Suppressor macrophage (primary cell): ENCODE results near the gene DNAJC16.
"Not testable (repeated sequence)": the region's sequence is repeated elsewhere in the genome, so short reads cannot be mapped to it uniquely, and the experiment has no call there.

Experiments
- DNase-seq, 4 experiments: peaks; one replicate each; pipeline ENCODE4 v3.0.0-alpha.2; 2020 to 2022
- total RNA-seq, 17 experiments: gene quantifications; one replicate each; lab custom pipeline; 2026; ENCODE audit warnings: mixed read lengths in 6 of 17, inconsistent platforms in 3 of 17; lab: John Stamatoyannopoulos, UW

The DNAJC16 gene
- 13.4 to 46.5 (median 31.2) reads per million in 17 experiments for total RNA-seq

DNA sequence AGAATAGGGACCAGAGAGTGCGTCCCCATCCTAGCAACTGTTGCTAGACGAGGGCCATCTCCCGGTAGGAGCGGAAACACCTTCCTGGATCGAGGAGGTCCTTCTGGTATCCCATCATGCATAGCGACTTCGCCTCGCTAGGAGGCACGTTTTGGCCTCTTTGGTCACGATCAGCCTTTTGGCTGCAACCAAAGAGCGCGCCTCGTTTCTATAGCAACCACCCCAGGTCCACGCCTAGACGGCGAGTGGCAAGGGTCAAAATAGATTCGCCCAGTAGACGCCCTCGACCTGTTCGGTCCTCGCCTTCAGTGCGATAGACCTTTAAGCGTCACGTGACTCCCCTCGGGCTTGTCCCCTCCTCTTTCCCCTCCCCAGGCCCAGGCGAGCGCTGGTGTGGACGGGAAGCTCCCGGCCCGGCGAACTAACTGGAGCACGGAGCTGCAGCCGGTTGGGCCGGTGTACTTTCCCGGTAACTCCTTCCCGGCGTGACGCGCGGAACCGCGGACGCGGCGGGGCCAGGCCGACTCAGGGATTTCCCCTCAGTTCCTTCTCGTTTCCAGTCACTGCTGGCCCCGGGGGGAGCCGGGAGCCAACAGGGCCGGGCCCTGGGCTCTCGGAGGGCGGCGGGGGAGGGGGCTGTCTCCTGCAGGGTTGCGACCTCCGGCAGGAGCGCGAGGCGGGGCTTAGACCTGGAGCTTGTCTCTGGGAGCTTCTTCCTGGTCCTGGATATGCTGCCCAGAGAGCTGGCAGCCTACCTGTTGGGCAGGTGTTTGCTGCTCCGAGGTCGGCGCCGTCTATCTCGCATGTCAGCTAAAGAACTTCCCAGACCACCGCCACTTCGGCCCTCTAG, at the start of gene DNAJC16:
TSS of gene DNAJC16 (plus strand) at position 359 of the 850 bp plus-strand sequence. CDS start 2,258 bp downstream, outside the sequence.
- peak; percentile 99 to 100 (median 100) for DNase-seq

DNA sequence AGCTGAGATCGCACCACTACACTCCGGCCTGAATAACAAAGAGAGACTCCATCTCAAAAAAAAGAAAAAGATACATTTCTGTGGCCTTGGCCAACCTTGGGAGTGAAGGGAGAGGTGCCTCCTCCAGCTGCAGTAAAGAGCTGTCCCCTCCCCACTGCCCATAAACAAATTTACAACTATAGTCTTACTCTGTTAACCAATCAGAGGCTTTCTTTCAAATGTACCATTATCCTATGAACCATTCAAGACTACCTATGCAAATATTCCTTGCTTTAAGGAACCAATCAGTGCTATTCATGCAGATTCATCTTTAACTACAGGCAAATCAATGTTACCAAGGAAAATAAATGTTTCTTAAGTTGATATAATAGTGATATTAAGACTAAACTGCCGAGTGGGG, 49.7 kb upstream of the DNAJC16 start:
- no peak for DNase-seq

- no peak for DNase-seq
These were observed 48.9 kb upstream of the DNAJC16 start for GRCh38 chr1:15477646-15478212.

DNA sequence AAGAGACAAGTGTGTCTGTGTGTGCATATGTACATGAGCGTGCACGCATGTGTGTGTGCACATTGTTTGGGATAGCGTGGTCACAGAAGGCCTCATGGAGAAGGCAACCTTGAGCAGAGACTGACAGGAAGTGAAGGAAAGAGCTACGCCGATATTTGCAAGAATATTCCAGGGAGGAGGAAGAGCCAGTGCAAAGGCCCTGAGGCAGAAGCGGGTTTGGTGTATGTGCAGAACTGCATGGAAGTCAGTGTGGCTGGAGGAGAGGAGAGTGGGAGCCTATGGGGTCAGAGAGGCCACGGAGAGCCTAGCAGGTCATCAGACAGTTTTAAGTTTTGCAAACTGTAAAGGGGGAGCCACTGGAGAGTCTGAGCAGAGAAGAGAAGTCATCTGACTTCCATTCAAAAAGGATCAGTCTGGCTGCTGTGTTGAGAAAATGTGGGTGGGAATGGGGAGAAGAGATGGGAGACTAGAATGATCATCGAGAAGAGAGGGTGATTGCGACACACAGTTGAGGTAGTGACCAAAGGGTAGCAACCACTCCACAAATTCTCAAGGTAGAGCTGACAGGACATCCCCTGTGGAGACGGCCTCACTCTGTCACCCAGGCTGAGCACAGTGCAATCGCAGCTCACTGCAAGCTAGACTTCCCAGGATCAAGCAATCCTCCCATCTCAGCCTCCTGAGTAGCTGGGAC, 46.8 kb upstream of the DNAJC16 start:
- no peak for DNase-seq

- DNase-seq, result not testable (repeated sequence)
These were observed 44.2 kb upstream of the DNAJC16 start for GRCh38 chr1:15482455-15482854.

DNA sequence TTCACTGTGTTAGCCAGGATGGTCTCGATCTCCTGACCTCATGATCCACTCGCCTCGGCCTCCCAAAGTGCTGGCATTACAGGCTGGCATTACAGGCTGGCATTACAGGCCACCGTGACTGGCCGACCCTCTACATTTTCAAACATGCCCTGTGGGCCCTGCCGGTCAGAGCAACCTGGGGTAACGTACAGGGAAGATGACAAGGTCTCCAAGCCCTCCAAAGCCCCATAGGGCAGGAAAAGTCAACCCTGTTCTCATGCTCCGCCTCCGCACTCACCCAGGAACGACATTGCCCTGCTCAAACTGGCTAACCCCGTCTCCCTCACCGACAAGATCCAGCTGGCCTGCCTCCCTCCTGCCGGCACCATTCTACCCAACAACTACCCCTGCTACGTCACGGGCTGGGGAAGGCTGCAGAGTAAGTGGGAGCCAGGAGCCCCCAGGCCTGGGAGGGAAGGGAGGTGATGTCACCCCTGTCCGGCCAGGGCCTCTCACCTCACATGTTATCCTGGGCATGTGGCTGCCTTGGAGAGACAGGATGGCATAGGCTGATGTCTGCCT, 43.6 kb upstream of the DNAJC16 start:
- not testable (repeated sequence) for DNase-seq

DNA sequence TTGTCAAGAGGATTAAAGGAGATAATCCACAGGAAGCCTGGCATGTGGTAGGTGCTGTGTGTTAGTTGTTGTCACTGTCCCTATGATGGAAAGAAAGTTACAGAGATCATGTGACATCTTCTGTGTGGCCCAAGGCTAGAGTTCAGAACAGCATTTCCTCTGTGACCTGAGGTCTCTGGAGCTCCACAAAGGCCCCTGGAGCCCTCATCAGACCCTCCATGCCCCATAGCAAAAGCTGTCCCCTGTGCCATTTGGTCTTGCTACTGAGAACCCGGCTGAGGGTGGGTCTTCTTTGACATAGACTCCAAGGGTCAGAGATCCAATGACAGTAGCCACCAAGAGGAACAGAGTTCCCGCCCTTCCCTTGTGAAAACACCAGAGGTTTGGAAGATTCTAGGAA, 42.7 kb upstream of the DNAJC16 start:
- no peak for DNase-seq

DNA sequence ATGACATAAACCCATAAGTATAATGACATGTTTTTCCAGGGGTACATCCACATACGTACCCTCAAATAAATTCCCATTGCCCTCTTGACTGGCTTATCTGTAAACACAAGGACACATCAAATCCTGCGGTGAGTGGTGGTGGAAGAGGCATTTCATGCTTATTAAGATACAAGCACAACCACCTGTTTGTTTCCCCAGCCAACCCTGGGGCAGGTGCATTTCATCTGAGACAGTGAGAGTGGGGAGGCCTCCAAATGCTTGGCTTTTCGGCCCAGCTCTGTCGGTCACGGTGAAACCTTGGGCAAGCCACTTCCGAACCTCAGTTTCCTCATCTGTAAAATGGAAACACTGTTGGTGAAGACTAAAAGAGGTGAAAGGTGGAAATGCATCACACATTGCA, 42.2 kb upstream of the DNAJC16 start:
- DNase-seq, result not testable (repeated sequence)

DNA sequence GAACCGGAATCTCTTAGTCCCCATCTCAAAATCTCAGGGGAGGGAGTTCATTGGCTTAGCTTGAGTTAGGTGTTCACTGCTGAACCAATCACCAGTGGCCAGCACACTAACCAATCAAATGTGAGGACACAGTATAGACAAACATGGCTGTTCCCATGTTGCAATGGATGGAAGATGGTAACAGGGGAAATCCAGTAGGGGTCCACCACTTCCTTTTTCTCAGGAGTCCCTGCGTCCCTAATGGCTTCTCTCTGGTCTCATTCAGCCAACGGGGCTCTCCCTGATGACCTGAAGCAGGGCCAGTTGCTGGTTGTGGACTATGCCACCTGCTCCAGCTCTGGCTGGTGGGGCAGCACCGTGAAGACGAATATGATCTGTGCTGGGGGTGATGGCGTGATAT, 41.0 kb upstream of the DNAJC16 start:
- DNase-seq, result no peak

GRCh38 chr1:15486844-15487610, 39.6 kb upstream of the DNAJC16 start:
- not testable (repeated sequence) for DNase-seq

DNA sequence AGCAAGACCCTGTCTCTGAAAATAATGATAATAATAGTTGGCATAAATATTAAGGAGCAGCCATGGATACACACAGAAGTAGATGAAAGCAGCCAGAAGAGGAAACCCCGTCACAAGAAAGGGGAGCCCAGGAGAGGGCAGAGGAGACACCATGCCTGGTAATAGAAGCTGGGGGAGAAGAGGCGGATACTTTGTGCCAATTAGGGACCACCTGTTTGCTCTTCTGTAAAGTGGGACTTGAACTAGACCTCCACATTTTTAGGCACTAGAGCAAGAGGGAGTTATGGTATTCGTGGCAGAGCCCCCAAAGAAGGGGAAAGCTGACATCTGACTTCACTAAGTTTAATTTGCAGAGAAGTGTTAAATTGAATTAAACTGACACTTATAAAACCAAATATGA, 38.3 kb upstream of the DNAJC16 start:
- DNase-seq, result no peak

- no peak for DNase-seq
These were observed 37.5 kb upstream of the DNAJC16 start for GRCh38 chr1:15489052-15489736.

GRCh38 chr1:15491010-15491409, 35.6 kb upstream of the DNAJC16 start:
- DNase-seq, result not testable (repeated sequence)

- no peak for DNase-seq
These were observed 34.1 kb upstream of the DNAJC16 start for GRCh38 chr1:15492596-15492995.

- no peak for DNase-seq
These were observed 32.7 kb upstream of the DNAJC16 start for GRCh38 chr1:15493869-15494390.

GRCh38 chr1:15500184-15501178, 26.2 kb upstream of the DNAJC16 start:
- no peak for DNase-seq

GRCh38 chr1:15501208-15502032, 25.2 kb upstream of the DNAJC16 start:
- peak; percentile 72 to 83 (median 76) for DNase-seq

DNA sequence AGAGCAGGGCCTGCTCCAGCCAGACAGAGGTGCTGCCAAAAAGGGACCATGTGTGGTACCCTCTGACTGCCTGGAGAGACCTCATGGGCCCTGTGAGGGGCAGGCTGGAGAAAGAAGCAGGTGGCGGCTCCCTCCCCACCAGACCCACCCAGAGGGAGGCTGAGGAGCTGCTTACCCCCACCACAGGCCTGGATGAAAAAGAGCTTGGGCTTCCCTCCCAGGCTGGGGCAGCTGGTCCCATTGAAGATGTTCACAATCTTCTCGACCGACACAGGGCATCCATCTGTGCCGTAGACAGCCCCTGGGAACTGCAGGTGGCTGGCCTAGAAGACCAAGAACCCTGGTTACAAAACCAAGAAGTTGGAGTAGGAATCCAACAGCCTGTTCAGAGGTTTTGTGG, 22.2 kb upstream of the DNAJC16 start:
- no peak for DNase-seq

DNA sequence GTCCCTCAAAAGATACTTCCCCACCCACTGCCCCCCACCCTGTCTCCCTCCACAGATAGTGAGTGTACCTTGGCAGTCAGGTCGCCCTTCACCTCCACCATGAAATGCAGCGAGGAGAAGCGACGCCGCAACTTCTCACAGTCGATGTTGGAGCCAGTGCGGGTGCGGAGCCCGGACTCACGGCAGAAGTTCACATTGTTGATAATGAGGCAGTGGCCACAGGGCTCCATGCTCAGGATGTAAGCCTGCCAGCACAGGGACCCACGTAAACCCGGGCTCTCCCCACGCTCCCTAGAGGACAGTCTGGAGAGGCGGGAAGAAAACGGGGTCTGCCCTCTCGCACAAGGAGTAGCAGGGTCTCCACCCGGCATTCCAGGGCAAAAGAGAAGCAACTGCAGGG, 19.8 kb upstream of the DNAJC16 start:
- no peak for DNase-seq
